Measurements from ENCODE around the gene NOL4. TPM values are rescaled to one million over a fixed set of nuclear protein-coding genes. Genes with fewer than 3 reads are reported as not detected.
A peak's percentile ranks its signal among the peaks of the same experiment; 100 is the strongest.
"Not testable (repeated sequence)": the region's sequence is repeated elsewhere in the genome, so short reads cannot be mapped to it uniquely, and the experiment has no call there.

Gene NOL4, protein sequence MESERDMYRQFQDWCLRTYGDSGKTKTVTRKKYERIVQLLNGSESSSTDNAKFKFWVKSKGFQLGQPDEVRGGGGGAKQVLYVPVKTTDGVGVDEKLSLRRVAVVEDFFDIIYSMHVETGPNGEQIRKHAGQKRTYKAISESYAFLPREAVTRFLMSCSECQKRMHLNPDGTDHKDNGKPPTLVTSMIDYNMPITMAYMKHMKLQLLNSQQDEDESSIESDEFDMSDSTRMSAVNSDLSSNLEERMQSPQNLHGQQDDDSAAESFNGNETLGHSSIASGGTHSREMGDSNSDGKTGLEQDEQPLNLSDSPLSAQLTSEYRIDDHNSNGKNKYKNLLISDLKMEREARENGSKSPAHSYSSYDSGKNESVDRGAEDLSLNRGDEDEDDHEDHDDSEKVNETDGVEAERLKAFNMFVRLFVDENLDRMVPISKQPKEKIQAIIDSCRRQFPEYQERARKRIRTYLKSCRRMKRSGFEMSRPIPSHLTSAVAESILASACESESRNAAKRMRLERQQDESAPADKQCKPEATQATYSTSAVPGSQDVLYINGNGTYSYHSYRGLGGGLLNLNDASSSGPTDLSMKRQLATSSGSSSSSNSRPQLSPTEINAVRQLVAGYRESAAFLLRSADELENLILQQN
- not detected for polyA plus RNA-seq (2013)

DNA sequence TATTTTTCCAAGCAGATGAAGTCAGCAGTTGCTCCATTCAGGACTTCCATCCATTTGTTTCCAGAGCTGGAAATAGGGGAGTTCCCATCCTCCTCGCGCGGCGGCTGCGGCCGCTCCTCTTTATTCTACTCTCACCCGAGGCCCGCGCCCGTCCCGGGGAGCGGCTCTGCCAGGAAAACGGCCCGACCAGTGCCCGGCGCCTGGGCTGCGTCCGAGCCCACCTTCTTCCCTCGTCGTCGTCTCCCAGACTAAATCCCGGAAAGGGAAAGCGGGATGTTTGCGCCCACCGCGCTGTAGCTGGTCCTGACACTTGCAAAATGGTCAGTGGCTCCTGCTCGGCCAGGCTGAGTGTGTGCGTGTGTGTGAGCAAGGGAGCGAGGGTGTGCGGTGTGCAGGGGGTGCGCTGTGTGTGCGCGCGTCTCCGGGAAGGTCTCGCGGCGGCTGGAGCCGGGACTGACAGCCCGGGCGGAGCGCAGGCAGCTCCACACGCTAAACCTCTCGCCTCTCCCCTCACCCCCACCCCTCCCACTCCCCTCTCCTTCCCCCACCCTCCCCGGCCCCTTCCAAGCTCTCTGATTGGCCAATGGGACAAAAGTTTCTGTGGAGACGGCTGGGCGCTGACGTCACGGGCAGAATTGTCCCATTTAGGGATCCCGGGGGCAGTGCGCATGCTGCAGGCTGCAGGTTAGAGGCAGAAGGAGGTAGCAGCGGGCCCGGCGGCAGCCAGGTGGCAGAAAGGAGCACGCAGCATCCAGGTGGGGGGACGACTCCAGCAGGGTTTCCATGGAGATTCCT, at the start of gene NOL4:
Gene NOL4 (minus strand): TSS at position 491 of the 795 bp plus-strand sequence. CDS start 1,660 bp downstream, outside the sequence.
- 2% methylated on average over 19 of the region's 56 CpGs for WGBS (ENCODE audit: insufficient coverage)
- H3K27me3 ChIP-seq (replicated peaks in 2 of 5; ENCODE audit: control insufficient read depth in 4 of 5, insufficient read depth in 5 of 5, low read length in 4 of 5) = peaks cover 0 to 86% (median 46%) of the 10 kb centered on the region in 5 experiments

DNA sequence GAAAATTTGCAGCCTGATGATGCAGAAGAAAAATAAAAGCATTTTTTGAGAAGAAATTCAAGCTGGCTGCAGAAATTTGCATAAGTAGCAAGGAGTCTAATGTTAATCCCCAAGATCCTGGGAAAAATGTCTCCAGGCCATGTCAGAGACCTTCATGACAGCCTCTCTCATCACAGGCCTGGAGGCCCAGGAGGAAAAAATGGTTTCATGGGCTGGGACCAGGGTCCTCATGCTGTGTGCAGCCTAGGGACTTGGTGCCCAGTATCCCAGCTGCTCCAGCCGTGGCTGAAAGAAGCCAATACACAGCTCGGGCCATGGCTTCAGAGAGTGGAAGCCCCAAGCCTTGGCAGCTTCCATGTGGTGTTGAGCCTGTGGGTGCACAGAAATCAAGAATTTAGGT, 41.3 kb upstream of the NOL4 start:
- H3K36me3 ChIP-seq (ENCODE audit: control insufficient read depth in 4 of 4, insufficient read depth in 4 of 4, low read length in 3 of 4); H3K27ac ChIP-seq (ENCODE audit: insufficient read depth in 1 of 2, low read depth in 1 of 2, low read length in 2 of 2, poor library complexity in 1 of 2, severe bottlenecking in 2 of 2); CTCF ChIA-PET; H3K27me3 ChIP-seq (replicated peaks in 2 of 5; ENCODE audit: control insufficient read depth in 4 of 5, insufficient read depth in 5 of 5, low read length in 4 of 5); H3K4me3 ChIP-seq (ENCODE audit: control insufficient read depth in 1 of 7, extremely low read depth in 1 of 7, insufficient read depth in 4 of 7, low read depth in 2 of 7, low read length in 6 of 7); H3K9me3 ChIP-seq (ENCODE audit: control extremely low read depth in 1 of 5, control insufficient read depth in 4 of 5, insufficient read depth in 2 of 5, low read depth in 1 of 5, low read length in 4 of 5); POLR2A ChIA-PET; DNase-seq; H3K4me1 ChIP-seq (ENCODE audit: control extremely low read depth in 1 of 4, control insufficient read depth in 4 of 4, insufficient read depth in 4 of 4, low read length in 3 of 4): not testable (repeated sequence)
- 88% methylated on average over 2 of the region's 2 CpGs for WGBS (ENCODE audit: insufficient coverage)

More for the DNA sequence above, at the start of gene NOL4:
- no peaks in the 10 kb centered on the region for H3K9me3 ChIP-seq (ENCODE audit: control extremely low read depth in 1 of 5, control insufficient read depth in 4 of 5, insufficient read depth in 2 of 5, low read depth in 1 of 5, low read length in 4 of 5)
- DNase-seq = peak in 2 of 3 donors; percentile 23 to 31
- ChIA-PET CTCF (no interaction called here), POLR2A (no interaction called here)
- no peak within 1 kb of the TSS for H3K27ac ChIP-seq (ENCODE audit: insufficient read depth in 1 of 2, low read depth in 1 of 2, low read length in 2 of 2, poor library complexity in 1 of 2, severe bottlenecking in 2 of 2)
- H3K4me3 ChIP-seq (ENCODE audit: control insufficient read depth in 1 of 7, extremely low read depth in 1 of 7, insufficient read depth in 4 of 7, low read depth in 2 of 7, low read length in 6 of 7) = peak within 1 kb of the TSS in 5 of 7 experiments; percentile 29 to 68 (median 55)
- peaks cover 0 to 28% (median 13%) of the 10 kb centered on the region in 4 experiments for H3K4me1 ChIP-seq (ENCODE audit: control extremely low read depth in 1 of 4, control insufficient read depth in 4 of 4, insufficient read depth in 4 of 4, low read length in 3 of 4)
- no peaks in the 10 kb centered on the region for H3K36me3 ChIP-seq (ENCODE audit: control insufficient read depth in 4 of 4, insufficient read depth in 4 of 4, low read length in 3 of 4)

DNA sequence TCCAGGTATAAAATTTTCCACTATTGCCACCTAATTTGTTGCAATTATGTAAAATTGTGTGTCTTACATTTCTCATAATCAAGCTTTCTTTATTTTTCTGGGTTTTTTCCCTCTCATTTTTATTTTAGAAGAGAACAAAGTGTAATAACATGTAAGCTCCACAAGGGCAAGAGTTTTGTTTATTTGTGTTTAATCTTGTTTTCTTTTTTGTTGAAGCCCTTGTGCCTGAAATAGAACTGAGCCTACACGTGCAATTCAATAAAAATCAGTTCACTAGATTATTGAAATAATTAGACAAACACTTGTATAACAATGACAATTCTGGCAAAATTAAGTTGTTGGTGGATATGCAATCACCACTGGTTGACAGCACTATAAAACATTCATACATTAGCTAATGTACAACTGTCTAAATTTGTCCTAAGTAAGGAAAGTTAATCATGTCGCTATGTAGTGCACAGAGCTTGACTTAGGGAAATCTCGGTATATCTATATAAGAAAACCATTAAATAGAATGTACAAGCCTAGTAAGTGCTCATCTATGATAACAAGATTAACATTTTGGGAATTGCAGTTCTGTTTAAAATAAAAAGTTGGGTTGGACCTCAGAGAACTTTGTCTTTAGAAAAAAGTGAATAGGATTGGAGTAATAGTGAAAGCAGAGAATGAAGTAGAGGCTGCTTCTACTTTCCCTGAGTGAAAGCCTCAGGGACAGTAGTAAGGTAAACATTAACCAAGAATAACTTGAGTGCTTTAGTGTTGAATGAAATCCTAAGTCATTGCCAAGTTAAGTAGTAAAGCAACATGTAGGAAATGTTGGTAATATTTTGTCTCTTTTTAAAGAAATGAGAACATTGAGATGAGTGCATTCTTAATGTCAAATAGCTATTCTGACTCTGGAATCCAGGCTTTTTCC, 37.4 kb upstream of the NOL4 start:
- H3K4me1 ChIP-seq (ENCODE audit: control extremely low read depth in 1 of 4, control insufficient read depth in 4 of 4, insufficient read depth in 4 of 4, low read length in 3 of 4) = no peaks in the 10 kb centered on the region
- ChIA-PET CTCF (no interaction called here), POLR2A (no interaction called here)
- no peak overlapping the region for H3K27ac ChIP-seq (ENCODE audit: insufficient read depth in 1 of 2, low read depth in 1 of 2, low read length in 2 of 2, poor library complexity in 1 of 2, severe bottlenecking in 2 of 2)
- H3K4me3 ChIP-seq (ENCODE audit: control insufficient read depth in 1 of 7, extremely low read depth in 1 of 7, insufficient read depth in 4 of 7, low read depth in 2 of 7, low read length in 6 of 7) = no peak overlapping the region
- WGBS (ENCODE audit: insufficient coverage) = no CpG with 5 or more reads among the region's 3 CpGs
- H3K36me3 ChIP-seq (ENCODE audit: control insufficient read depth in 4 of 4, insufficient read depth in 4 of 4, low read length in 3 of 4) = no peaks in the 10 kb centered on the region
- H3K9me3 ChIP-seq (ENCODE audit: control extremely low read depth in 1 of 5, control insufficient read depth in 4 of 5, insufficient read depth in 2 of 5, low read depth in 1 of 5, low read length in 4 of 5) = peaks cover 0 to 3% (median 0%) of the 10 kb centered on the region in 5 experiments
- DNase-seq = no peak
- H3K27me3 ChIP-seq (replicated peaks in 2 of 5; ENCODE audit: control insufficient read depth in 4 of 5, insufficient read depth in 5 of 5, low read length in 4 of 5) = no peaks in the 10 kb centered on the region

DNA sequence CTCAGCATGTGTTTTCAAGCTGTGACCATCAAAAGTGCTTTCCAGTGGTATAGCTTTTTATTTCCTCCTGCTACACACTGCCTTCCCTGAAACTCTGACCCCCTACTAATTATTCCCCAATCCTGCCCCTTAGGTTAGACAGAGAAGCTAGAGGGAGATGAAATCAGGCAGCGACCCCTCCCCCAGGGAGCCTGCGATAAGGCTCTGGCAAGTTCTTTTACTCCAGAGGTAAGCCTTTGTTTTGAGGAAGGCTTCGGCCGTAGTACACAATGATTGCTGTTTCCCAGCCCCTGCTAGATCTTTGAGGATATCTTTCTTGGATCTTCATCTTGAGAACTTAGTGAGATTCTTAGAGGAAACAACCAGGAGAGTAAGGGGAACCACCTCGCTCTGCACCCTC, 33.5 kb upstream of the NOL4 start:
- WGBS (ENCODE audit: insufficient coverage) = 20% methylated on average over 3 of the region's 5 CpGs
- POLR2A ChIA-PET = no interaction called here
- H3K4me3 ChIP-seq (ENCODE audit: control insufficient read depth in 1 of 7, extremely low read depth in 1 of 7, insufficient read depth in 4 of 7, low read depth in 2 of 7, low read length in 6 of 7) = no peak overlapping the region

DNA sequence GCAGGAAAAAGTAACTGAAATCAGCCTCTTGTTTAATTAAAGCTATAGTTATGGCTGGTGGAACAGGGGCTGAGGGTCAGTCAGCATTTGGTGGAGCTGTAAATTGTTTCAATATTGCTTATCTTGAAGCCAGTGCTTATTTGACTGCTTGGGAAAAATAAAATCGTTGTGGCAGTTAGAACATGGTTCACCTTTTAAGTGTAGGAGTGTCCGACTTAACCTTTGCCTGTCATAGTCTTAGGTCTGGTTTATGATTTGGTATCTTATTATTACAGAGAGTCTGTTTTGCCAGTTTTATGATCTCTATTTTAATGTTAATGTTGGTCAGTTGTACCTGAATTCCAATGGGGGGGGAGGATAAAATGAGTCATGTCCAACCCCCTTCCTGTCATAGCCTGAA, 27.2 kb upstream of the NOL4 start:
- 100% methylated on average over 1 of the region's 2 CpGs for WGBS (ENCODE audit: insufficient coverage)
- CTCF ChIA-PET = no interaction called here

More for the DNA sequence above, 33.5 kb upstream of the NOL4 start:
- DNase-seq = no peak
- no peaks in the 10 kb centered on the region for H3K36me3 ChIP-seq (ENCODE audit: control insufficient read depth in 4 of 4, insufficient read depth in 4 of 4, low read length in 3 of 4)
- H3K27ac ChIP-seq (ENCODE audit: insufficient read depth in 1 of 2, low read depth in 1 of 2, low read length in 2 of 2, poor library complexity in 1 of 2, severe bottlenecking in 2 of 2) = no peak overlapping the region
- no peaks in the 10 kb centered on the region for H3K9me3 ChIP-seq (ENCODE audit: control extremely low read depth in 1 of 5, control insufficient read depth in 4 of 5, insufficient read depth in 2 of 5, low read depth in 1 of 5, low read length in 4 of 5)
- H3K4me1 ChIP-seq (ENCODE audit: control extremely low read depth in 1 of 4, control insufficient read depth in 4 of 4, insufficient read depth in 4 of 4, low read length in 3 of 4) = no peaks in the 10 kb centered on the region
- CTCF ChIA-PET = no interaction called here
- H3K27me3 ChIP-seq (replicated peaks in 2 of 5; ENCODE audit: control insufficient read depth in 4 of 5, insufficient read depth in 5 of 5, low read length in 4 of 5) = no peaks in the 10 kb centered on the region

DNA sequence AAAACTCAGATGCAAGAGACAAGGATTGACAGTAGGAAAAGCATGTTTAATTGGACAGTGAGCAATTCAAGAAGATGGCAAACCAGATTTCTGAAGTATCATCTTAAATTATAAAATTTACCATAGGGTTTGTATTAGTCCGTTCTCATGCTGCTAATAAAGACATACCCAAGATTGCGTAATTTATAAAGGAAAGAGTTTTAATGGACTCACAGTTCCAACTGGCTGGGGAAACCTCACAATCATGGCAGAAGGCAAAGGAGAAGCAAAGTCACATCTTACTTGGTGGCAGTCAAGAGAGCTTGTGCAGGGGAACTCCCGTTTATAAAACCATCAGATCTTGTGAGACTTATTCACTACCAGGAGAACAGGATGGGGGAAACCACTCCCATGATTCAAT, 24.0 kb upstream of the NOL4 start:
- H3K36me3 ChIP-seq (ENCODE audit: control insufficient read depth in 4 of 4, insufficient read depth in 4 of 4, low read length in 3 of 4) = no peaks in the 10 kb centered on the region
- 86% methylated on average over 1 of the region's 3 CpGs for WGBS (ENCODE audit: insufficient coverage)
- ChIA-PET CTCF (no interaction called here), POLR2A (no interaction called here)
- no peaks in the 10 kb centered on the region for H3K27me3 ChIP-seq (replicated peaks in 2 of 5; ENCODE audit: control insufficient read depth in 4 of 5, insufficient read depth in 5 of 5, low read length in 4 of 5)
- no peak for DNase-seq
- no peaks in the 10 kb centered on the region for H3K4me1 ChIP-seq (ENCODE audit: control extremely low read depth in 1 of 4, control insufficient read depth in 4 of 4, insufficient read depth in 4 of 4, low read length in 3 of 4)
- no peak overlapping the region for H3K4me3 ChIP-seq (ENCODE audit: control insufficient read depth in 1 of 7, extremely low read depth in 1 of 7, insufficient read depth in 4 of 7, low read depth in 2 of 7, low read length in 6 of 7)
- no peaks in the 10 kb centered on the region for H3K9me3 ChIP-seq (ENCODE audit: control extremely low read depth in 1 of 5, control insufficient read depth in 4 of 5, insufficient read depth in 2 of 5, low read depth in 1 of 5, low read length in 4 of 5)
- no peak overlapping the region for H3K27ac ChIP-seq (ENCODE audit: insufficient read depth in 1 of 2, low read depth in 1 of 2, low read length in 2 of 2, poor library complexity in 1 of 2, severe bottlenecking in 2 of 2)

More for the DNA sequence above, 27.2 kb upstream of the NOL4 start:
- no peak for DNase-seq
- no peaks in the 10 kb centered on the region for H3K36me3 ChIP-seq (ENCODE audit: control insufficient read depth in 4 of 4, insufficient read depth in 4 of 4, low read length in 3 of 4)
- H3K9me3 ChIP-seq (ENCODE audit: control extremely low read depth in 1 of 5, control insufficient read depth in 4 of 5, insufficient read depth in 2 of 5, low read depth in 1 of 5, low read length in 4 of 5) = no peaks in the 10 kb centered on the region
- H3K27me3 ChIP-seq (replicated peaks in 2 of 5; ENCODE audit: control insufficient read depth in 4 of 5, insufficient read depth in 5 of 5, low read length in 4 of 5) = no peaks in the 10 kb centered on the region
- POLR2A ChIA-PET = no interaction called here
- H3K4me3 ChIP-seq (ENCODE audit: control insufficient read depth in 1 of 7, extremely low read depth in 1 of 7, insufficient read depth in 4 of 7, low read depth in 2 of 7, low read length in 6 of 7) = no peak overlapping the region
- H3K4me1 ChIP-seq (ENCODE audit: control extremely low read depth in 1 of 4, control insufficient read depth in 4 of 4, insufficient read depth in 4 of 4, low read length in 3 of 4) = no peaks in the 10 kb centered on the region
- no peak overlapping the region for H3K27ac ChIP-seq (ENCODE audit: insufficient read depth in 1 of 2, low read depth in 1 of 2, low read length in 2 of 2, poor library complexity in 1 of 2, severe bottlenecking in 2 of 2)

Data from common myeloid progenitor, CD34-positive (primary cell).